Activated T-cell treated with anti-CD3 and anti-CD28 coated beads, Interleukin-2, amount 50 U/mL, for 24 hours (primary cell): ENCODE results near the gene KLHL13.
"Not testable (repeated sequence)": the region's sequence is repeated elsewhere in the genome, so short reads cannot be mapped to it uniquely, and the experiment has no call there.

Experiments
- DNase-seq: peaks from one replicate; pipeline ENCODE4 v3.0.0-alpha.2; 2020
- H3K27ac Mint-ChIP-seq: 2 replicates; pipeline ENCODE4 v1.8.0; 2020; ENCODE audit warnings: mild to moderate bottlenecking, mixed read lengths
- H3K27me3 Mint-ChIP-seq: 2 replicates; pipeline ENCODE4 v1.8.0; 2020; ENCODE audit warnings: mixed read lengths
- H3K36me3 Mint-ChIP-seq: 2 replicates; pipeline ENCODE4 v1.8.0; 2020; ENCODE audit warnings: low read depth, mixed read lengths
- H3K4me1 Mint-ChIP-seq: 2 replicates; pipeline ENCODE4 v1.8.0; 2020; ENCODE audit warnings: low read depth, mixed read lengths
- H3K4me3 Mint-ChIP-seq: 2 replicates; pipeline ENCODE4 v1.8.0; 2020; ENCODE audit warnings: mild to moderate bottlenecking, moderate library complexity, mixed read lengths
- H3K9me3 Mint-ChIP-seq: 2 replicates; pipeline ENCODE4 v1.8.0; 2020; ENCODE audit warnings: mixed read lengths

Gene KLHL13

GRCh38 chrX:117930116-117930515 is 186.5 kb downstream of the KLHL13 start:
- not testable (repeated sequence) for DNase-seq, H3K36me3 Mint-ChIP-seq, H3K27me3 Mint-ChIP-seq, H3K4me3 Mint-ChIP-seq, H3K27ac Mint-ChIP-seq, H3K4me1 Mint-ChIP-seq, H3K9me3 Mint-ChIP-seq

GRCh38 chrX:117919755-117920154 is 196.9 kb downstream of the KLHL13 start:
- no peaks in the 10 kb centered on the region for H3K36me3 Mint-ChIP-seq
- H3K27me3 Mint-ChIP-seq = peaks cover 2% of the 10 kb centered on the region
- no peak for DNase-seq
- H3K27ac Mint-ChIP-seq = no peak overlapping the region
- no peak overlapping the region for H3K4me3 Mint-ChIP-seq
- H3K9me3 Mint-ChIP-seq = no peaks in the 10 kb centered on the region
- H3K4me1 Mint-ChIP-seq = no peaks in the 10 kb centered on the region

GRCh38 chrX:117910216-117910615 is 206.4 kb downstream of the KLHL13 start:
- no peaks in the 10 kb centered on the region for H3K9me3 Mint-ChIP-seq

GRCh38 chrX:117898226-117898625 is 218.4 kb downstream of the KLHL13 start:
- no peaks in the 10 kb centered on the region for H3K9me3 Mint-ChIP-seq
- peaks cover 2% of the 10 kb centered on the region for H3K4me1 Mint-ChIP-seq
- H3K4me3 Mint-ChIP-seq = no peak overlapping the region
- H3K36me3 Mint-ChIP-seq = no peaks in the 10 kb centered on the region
- H3K27ac Mint-ChIP-seq = no peak overlapping the region
- DNase-seq = no peak
- peaks cover 6% of the 10 kb centered on the region for H3K27me3 Mint-ChIP-seq

More at GRCh38 chrX:117910216-117910615, 206.4 kb downstream of the KLHL13 start:
- no peaks in the 10 kb centered on the region for H3K36me3 Mint-ChIP-seq
- H3K27me3 Mint-ChIP-seq = peaks cover 3% of the 10 kb centered on the region
- H3K27ac Mint-ChIP-seq = no peak overlapping the region
- no peaks in the 10 kb centered on the region for H3K4me1 Mint-ChIP-seq
- DNase-seq = no peak
- H3K4me3 Mint-ChIP-seq = no peak overlapping the region

GRCh38 chrX:117895418-117895817 is 221.2 kb downstream of the KLHL13 start:
- H3K27me3 Mint-ChIP-seq = peaks cover 13% of the 10 kb centered on the region
- H3K4me3 Mint-ChIP-seq = no peak overlapping the region
- peaks cover 7% of the 10 kb centered on the region for H3K4me1 Mint-ChIP-seq
- no peak overlapping the region for H3K27ac Mint-ChIP-seq
- H3K9me3 Mint-ChIP-seq = no peaks in the 10 kb centered on the region
- DNase-seq = no peak
- no peaks in the 10 kb centered on the region for H3K36me3 Mint-ChIP-seq

DNA sequence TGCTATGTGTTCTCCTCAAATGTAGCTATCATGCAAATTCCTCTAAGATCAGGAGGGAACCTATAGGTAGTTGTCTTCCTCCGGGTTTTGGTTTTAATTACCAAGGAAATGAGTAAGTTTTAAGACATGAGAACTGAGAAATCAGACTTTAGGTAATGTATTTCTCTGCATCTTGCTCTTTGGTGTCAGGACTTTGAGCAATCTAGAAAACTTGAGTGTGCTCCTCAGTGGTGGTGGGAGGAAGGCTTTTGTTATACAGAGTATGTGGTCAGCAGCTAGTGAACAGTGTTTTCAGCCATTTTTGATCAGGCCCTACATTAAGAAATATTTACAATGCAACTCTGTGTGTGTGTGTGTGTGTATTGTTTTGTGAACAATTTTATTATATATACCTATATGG is 224.1 kb downstream of the KLHL13 start:
- Mint-ChIP-seq H3K27ac (no peak overlapping the region), H3K4me3 (no peak overlapping the region), H3K9me3 (no peaks in the 10 kb centered on the region), H3K36me3 (no peaks in the 10 kb centered on the region), H3K27me3 (peaks cover 13% of the 10 kb centered on the region), H3K4me1 (peaks cover 7% of the 10 kb centered on the region)
- DNase-seq = no peak

- no peak overlapping the region for H3K4me3 Mint-ChIP-seq
- no peaks in the 10 kb centered on the region for H3K36me3 Mint-ChIP-seq
- no peaks in the 10 kb centered on the region for H3K27me3 Mint-ChIP-seq
- no peaks in the 10 kb centered on the region for H3K4me1 Mint-ChIP-seq
- H3K9me3 Mint-ChIP-seq = peaks cover 7% of the 10 kb centered on the region
- H3K27ac Mint-ChIP-seq = no peak overlapping the region
- no peak for DNase-seq
Measured at GRCh38 chrX:117871796-117872195, 244.8 kb downstream of the KLHL13 start.

DNA sequence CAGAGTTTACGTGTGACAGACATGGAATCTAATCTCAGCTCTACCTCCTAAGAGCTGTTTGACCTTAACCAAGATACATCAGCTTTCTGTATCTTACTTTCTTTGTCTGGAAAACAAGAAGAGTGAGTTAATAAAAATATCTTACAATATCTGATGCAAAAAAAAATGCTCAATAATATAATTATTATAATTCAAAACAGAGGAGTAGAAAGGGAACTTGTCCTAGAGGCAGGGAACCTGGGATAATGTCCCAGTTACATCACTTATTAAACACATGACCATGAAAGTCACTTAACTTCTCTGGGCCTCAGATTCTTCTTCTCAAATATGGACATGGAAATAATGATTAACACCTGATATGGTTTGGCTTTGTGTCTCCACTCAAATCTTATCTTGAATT is 256.1 kb downstream of the KLHL13 start:
- Mint-ChIP-seq H3K27me3 (no peaks in the 10 kb centered on the region), H3K9me3 (no peaks in the 10 kb centered on the region), H3K4me1 (no peaks in the 10 kb centered on the region), H3K27ac (no peak overlapping the region), H3K36me3 (no peaks in the 10 kb centered on the region), H3K4me3 (no peak overlapping the region)
- no peak for DNase-seq

DNA sequence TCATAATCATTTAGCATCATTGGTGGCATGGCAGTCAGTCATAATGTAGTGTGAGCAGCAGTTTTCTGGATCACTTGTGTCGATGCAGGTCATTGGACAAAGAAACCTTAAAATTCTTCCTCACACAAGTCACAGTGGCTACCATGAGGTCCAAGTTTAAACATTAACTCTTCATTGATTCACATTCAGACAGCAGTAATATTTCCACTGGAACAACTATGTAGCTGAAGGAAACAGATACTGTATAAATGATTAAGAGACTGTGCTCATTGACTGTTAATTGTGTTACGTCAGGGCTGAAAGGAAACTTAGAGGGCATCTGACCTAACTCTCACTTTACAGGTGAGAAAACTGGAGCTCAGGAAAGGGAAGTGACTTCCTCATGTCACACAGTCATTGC is 261.8 kb downstream of the KLHL13 start:
- H3K9me3 Mint-ChIP-seq = no peaks in the 10 kb centered on the region
- H3K27ac Mint-ChIP-seq = no peak overlapping the region
- no peak overlapping the region for H3K4me3 Mint-ChIP-seq
- no peaks in the 10 kb centered on the region for H3K4me1 Mint-ChIP-seq
- no peaks in the 10 kb centered on the region for H3K36me3 Mint-ChIP-seq
- no peak for DNase-seq
- no peaks in the 10 kb centered on the region for H3K27me3 Mint-ChIP-seq

DNA sequence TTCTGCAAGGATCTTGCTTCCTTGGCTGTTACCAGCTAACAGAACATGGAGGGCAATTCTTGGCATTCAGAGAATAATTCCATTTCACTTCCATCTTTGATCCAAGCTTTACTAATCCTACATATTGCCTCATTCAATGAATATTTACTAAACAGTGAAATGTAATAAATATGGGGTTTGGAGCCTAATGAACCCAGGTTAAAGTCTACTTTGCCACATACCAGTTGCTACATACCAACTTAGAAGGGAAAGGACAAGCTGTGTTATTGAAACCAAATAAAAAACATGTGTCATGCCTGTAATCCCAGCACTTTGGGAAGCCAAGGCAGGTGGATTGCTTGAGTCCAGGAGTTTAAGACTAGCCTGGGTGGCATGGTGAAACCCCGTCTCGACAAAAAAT is 265.6 kb downstream of the KLHL13 start:
- no peak overlapping the region for H3K27ac Mint-ChIP-seq
- no peaks in the 10 kb centered on the region for H3K36me3 Mint-ChIP-seq
- H3K4me1 Mint-ChIP-seq = no peaks in the 10 kb centered on the region
- no peaks in the 10 kb centered on the region for H3K27me3 Mint-ChIP-seq
- no peak overlapping the region for H3K4me3 Mint-ChIP-seq
- no peaks in the 10 kb centered on the region for H3K9me3 Mint-ChIP-seq
- no peak for DNase-seq
